DND-41 (cell line): ENCODE measurements around the gene AHRR.

Source experiments
- ATAC-seq: fragments of 200-7000 bp; cut with Tn5 transposase; 3 replicates; pipeline ENCODE4 v1.9.1; 2021; ENCODE audit warnings: low read depth; ENCODE audit not compliant: insufficient read depth
- DNase-seq: peaks from one replicate; pipeline ENCODE4 v3.0.0-alpha.2; 2020
- H2AFZ ChIP-seq: 2 replicates; pipeline ENCODE4 v1.6.0; 2012; ENCODE audit warnings: low read depth, low read length
- H3K27ac ChIP-seq: 2 replicates; pipeline ENCODE4 v1.5.1; 2012; ENCODE audit warnings: low read length, inconsistent platforms
- H3K27me3 ChIP-seq: fragments of 200-600 bp; sonication (generic); 2 replicates; pipeline ENCODE4 v1.6.0; 2012; ENCODE audit warnings: low read length, mild to moderate bottlenecking, inconsistent platforms; ENCODE audit not compliant: insufficient read depth, poor library complexity
- H3K36me3 ChIP-seq: 2 replicates; pipeline ENCODE4 v1.5.1; 2012; ENCODE audit warnings: low read length, inconsistent platforms; ENCODE audit not compliant: insufficient read depth
- H3K4me1 ChIP-seq: 2 replicates; pipeline ENCODE4 v1.5.1; 2012; ENCODE audit warnings: mild to moderate bottlenecking, low read length; ENCODE audit not compliant: insufficient read depth
- H3K4me2 ChIP-seq: 2 replicates; pipeline ENCODE4 v1.6.0; 2012; ENCODE audit warnings: mild to moderate bottlenecking, moderate library complexity, low read length, inconsistent platforms; ENCODE audit not compliant: insufficient read depth
- H3K4me3 ChIP-seq, 2 experiments: fragments of 200-600 bp in 1 of 2; shearing (Covaris generic) in 1 of 2; 2 replicates each; pipeline ENCODE4 v1.5.1; 2012 to 2016; ENCODE audit warnings: inconsistent platforms in 2 of 2, low read length in 2 of 2, mild to moderate bottlenecking in 2 of 2, low read depth in 1 of 2, moderate library complexity in 1 of 2
- H3K79me2 ChIP-seq: 2 replicates; pipeline ENCODE4 v1.6.0; 2012; ENCODE audit warnings: low read length, inconsistent platforms; ENCODE audit not compliant: insufficient read depth
- H3K9ac ChIP-seq: 2 replicates; pipeline ENCODE4 v1.6.0; 2012; ENCODE audit warnings: low read depth, mild to moderate bottlenecking, inconsistent platforms, low read length, moderate library complexity
- H3K9me3 ChIP-seq: 2 replicates; pipeline ENCODE4 v1.5.1; 2012; ENCODE audit warnings: low read length, moderate library complexity, mild to moderate bottlenecking, inconsistent platforms; ENCODE audit not compliant: insufficient read depth, severe bottlenecking
- H4K20me1 ChIP-seq: 2 replicates; pipeline ENCODE4 v1.6.0; 2012; ENCODE audit warnings: low read length; ENCODE audit not compliant: insufficient read depth
- CTCF ChIP-seq: IDR thresholded peaks from 2 replicates; pipeline ENCODE4 v1.5.1; 2012; ENCODE audit warnings: borderline replicate concordance, low read length, moderate library complexity, mild to moderate bottlenecking; ENCODE audit not compliant: poor library complexity, severe bottlenecking; ENCODE audit errors: extremely low read depth
- EZH2 ChIP-seq: IDR thresholded peaks from 3 replicates; pipeline ENCODE4 v1.6.1; 2012; ENCODE audit warnings: borderline replicate concordance, low read depth, mild to moderate bottlenecking, moderate library complexity, low read length, inconsistent platforms; ENCODE audit not compliant: severe bottlenecking

AHRR gene

GRCh38 chr5:466661-467310 lies 145.3 kb downstream of the AHRR start:
- H4K20me1 ChIP-seq: peaks cover 9% of the 10 kb centered on the region
- no peak overlapping the region for H3K4me2 ChIP-seq
- H3K9ac ChIP-seq: no peak overlapping the region
- H3K79me2 ChIP-seq: peaks cover 19% of the 10 kb centered on the region
- no peak for TF ChIP-seq CTCF
- no peak for TF ChIP-seq EZH2
- no peak overlapping the region for H3K4me3 ChIP-seq
- no peaks in the 10 kb centered on the region for H3K27me3 ChIP-seq
- no peak overlapping the region for H3K27ac ChIP-seq
- no peak for ATAC-seq
- H3K4me1 ChIP-seq: peaks cover 19% of the 10 kb centered on the region
- H3K9me3 ChIP-seq: no peaks in the 10 kb centered on the region
- no peak overlapping the region for H2AFZ ChIP-seq
- DNase-seq: no peak
- peaks cover 63% of the 10 kb centered on the region for H3K36me3 ChIP-seq

- no peak for DNase-seq
- Histone ChIP-seq H3K27ac (no peak overlapping the region), H3K9ac (no peak overlapping the region), H3K9me3 (no peaks in the 10 kb centered on the region), H4K20me1 (peaks cover 9% of the 10 kb centered on the region), H3K27me3 (no peaks in the 10 kb centered on the region), H3K4me2 (no peak overlapping the region), H3K36me3 (peaks cover 47% of the 10 kb centered on the region), H3K4me1 (peaks cover 23% of the 10 kb centered on the region), H2AFZ (no peak overlapping the region), H3K4me3 (no peak overlapping the region), H3K79me2 (peaks cover 32% of the 10 kb centered on the region)
- TF ChIP-seq EZH2 (no peak), CTCF (no peak)
- ATAC-seq: no peak
Measured at GRCh38 chr5:468401-468800, 146.9 kb downstream of the AHRR start.

GRCh38 chr5:469752-470483 lies 148.4 kb downstream of the AHRR start:
- H3K4me1 ChIP-seq: peaks cover 32% of the 10 kb centered on the region
- H2AFZ ChIP-seq: no peak overlapping the region
- TF ChIP-seq CTCF: peak; percentile 10
- TF ChIP-seq EZH2: no peak
- DNase-seq (no peak), ATAC-seq (no peak)
- no peak overlapping the region; the same call in 1 of the 2 replicates for H3K9ac ChIP-seq
- H4K20me1 ChIP-seq: peaks cover 11% of the 10 kb centered on the region
- no peaks in the 10 kb centered on the region for H3K27me3 ChIP-seq
- peaks cover 35% of the 10 kb centered on the region for H3K79me2 ChIP-seq
- H3K9me3 ChIP-seq: no peaks in the 10 kb centered on the region
- peaks cover 35% of the 10 kb centered on the region for H3K36me3 ChIP-seq
- peak overlapping the region; percentile 89; the same call in 1 of the 2 replicates for H3K4me2 ChIP-seq
- no peak overlapping the region for H3K27ac ChIP-seq
- no peak overlapping the region for H3K4me3 ChIP-seq
